Upper lobe of left lung (tissue), 4 donors: ENCODE data around the gene SCUBE1.

ENCODE experiments used
- POLR2A ChIP-seq, 4 donors: fragments of 450-650 bp; IDR thresholded peaks; one replicate each; pipeline ENCODE4 v1.5.1; 2016 to 2017; ENCODE audit warnings: antibody characterized with exemption in 4 of 4, mild to moderate bottlenecking in 2 of 4
- POLR2AphosphoS5 ChIP-seq, 2 donors: sonication (generic); formaldehyde crosslinking; IDR thresholded peaks; one replicate each; pipeline ENCODE4 v1.5.1; 2017; ENCODE audit warnings: antibody characterized with exemption in 2 of 2
- TF ChIP-seq, protein P1 (sequence below), 6 experiments: fragments of 450-650 bp in 4 of 6; fragments of 200-600 bp in 2 of 6; sonication (generic) in 2 of 6; IDR thresholded peaks; one replicate each; pipeline ENCODE4 v1.5.1; 2016 to 2019; ENCODE audit warnings: antibody characterized with exemption in 6 of 6

DNA sequence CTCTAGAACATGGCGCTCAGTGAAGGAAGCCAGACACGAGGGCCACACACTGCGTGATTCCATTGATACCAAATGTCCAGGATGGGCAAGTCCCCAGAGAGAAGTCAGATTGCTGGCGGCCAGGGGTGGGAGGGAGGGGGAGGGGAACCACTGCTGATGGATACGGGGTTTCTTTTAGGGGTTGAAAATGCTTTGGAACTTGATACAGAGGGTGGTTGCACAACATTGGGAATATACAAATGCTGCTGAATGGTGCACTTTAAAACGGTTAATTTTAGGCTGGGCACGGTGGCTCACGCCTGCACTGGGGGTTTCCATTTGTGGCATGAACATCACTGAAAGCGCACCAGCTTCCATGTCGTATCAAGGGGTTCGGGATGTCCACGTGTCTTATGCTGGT is 186.8 kb downstream of the SCUBE1 start:
- no peak for TF ChIP-seq POLR2AphosphoS5 (IDR thresholded peaks at IDR 0.05)
- TF ChIP-seq, protein P1, sequence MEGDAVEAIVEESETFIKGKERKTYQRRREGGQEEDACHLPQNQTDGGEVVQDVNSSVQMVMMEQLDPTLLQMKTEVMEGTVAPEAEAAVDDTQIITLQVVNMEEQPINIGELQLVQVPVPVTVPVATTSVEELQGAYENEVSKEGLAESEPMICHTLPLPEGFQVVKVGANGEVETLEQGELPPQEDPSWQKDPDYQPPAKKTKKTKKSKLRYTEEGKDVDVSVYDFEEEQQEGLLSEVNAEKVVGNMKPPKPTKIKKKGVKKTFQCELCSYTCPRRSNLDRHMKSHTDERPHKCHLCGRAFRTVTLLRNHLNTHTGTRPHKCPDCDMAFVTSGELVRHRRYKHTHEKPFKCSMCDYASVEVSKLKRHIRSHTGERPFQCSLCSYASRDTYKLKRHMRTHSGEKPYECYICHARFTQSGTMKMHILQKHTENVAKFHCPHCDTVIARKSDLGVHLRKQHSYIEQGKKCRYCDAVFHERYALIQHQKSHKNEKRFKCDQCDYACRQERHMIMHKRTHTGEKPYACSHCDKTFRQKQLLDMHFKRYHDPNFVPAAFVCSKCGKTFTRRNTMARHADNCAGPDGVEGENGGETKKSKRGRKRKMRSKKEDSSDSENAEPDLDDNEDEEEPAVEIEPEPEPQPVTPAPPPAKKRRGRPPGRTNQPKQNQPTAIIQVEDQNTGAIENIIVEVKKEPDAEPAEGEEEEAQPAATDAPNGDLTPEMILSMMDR (IDR thresholded peaks at IDR 0.05): no peak
- no peak for TF ChIP-seq POLR2A (IDR thresholded peaks at IDR 0.05)
